Activated CD4-positive, alpha-beta T cell treated with anti-CD3 and anti-CD28 coated beads for 24 hours (primary cell): ENCODE results near the gene SPOCK1.

Experiments
- DNase-seq, 2 donors: peaks; one replicate each; pipeline ENCODE4 v3.0.0-alpha.2; 2020; ENCODE audit warnings: low read depth in 2 of 2

Gene SPOCK1

DNA sequence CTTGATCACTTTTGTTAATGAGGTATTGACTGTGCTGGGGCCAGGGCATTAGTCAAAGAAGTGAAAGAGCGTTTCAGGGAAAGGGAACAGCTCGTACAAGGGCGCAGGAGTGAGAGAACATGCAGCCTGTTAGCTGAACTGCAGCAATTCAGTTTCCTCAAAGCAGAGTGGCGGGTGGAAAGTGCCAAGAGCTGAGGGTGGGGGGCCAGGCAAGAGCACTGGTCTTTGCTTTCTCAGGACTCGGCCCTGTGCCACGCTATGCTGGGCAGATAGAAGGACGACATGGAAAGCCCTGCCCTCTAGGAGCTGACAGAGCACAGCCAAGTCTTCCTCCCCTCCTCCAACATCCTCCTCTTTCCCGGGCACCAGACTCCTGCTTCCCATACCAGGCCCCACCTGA lies 304.8 kb downstream of the SPOCK1 start:
- no peak for DNase-seq

DNA sequence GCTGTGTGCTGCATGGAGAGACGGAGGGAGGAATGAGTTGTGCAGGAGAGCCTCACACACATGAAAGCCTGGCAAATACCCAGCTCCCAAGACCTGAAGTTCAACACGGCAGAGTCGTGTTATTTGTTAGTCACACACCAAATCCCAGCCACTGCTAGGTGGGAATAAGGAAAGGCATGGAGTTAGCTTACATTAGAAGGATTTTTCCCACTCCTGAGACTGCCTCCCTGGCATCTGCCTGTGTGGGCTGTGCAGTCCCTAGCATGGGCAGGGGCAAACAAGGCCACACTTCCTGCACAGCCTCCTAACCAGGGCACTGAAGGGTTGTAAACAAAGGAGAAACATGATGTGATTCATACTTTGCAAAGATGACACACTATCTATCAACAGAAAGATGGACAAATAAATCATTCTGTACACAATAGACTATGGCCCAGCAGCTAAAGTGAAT lies 306.8 kb downstream of the SPOCK1 start:
- DNase-seq: no peak

DNA sequence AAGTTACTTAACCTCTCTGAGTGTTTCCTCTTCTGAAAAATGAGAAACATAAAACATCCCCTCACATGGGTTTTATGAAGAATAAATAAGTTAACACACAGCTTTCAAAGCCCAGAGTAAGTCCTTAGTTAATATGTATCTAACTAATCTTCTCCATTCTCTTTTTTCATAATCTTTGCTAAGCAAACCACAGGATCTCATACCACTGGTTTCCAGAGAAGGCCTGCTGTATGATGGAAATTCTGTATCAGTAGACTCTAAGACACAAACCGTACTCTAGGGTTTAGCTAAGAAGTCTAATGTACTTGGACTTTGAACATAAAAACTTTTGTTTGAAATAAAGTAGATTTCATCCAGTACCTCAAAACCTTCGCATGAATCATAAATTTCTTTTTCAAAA lies 307.9 kb downstream of the SPOCK1 start:
- no peak for DNase-seq

DNA sequence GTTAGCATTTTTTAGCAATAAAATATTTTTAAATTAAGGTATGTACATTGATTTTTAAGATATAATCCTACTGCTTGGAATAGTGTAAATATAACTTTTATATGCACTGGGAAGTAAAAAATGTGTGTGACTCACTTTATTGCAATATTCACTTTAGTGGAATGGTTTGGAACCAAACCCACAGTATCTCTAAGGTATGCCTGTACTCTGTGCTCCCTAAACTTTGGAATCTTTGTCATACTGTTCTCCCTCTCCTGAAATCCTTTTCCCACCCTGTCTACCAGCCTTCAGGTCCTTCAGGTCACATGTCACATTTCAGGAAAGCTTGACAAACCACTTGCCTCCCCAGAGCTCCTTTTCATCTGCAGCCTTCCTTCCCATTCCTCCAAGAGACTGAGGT lies 308.7 kb downstream of the SPOCK1 start:
- no peak for DNase-seq

DNA sequence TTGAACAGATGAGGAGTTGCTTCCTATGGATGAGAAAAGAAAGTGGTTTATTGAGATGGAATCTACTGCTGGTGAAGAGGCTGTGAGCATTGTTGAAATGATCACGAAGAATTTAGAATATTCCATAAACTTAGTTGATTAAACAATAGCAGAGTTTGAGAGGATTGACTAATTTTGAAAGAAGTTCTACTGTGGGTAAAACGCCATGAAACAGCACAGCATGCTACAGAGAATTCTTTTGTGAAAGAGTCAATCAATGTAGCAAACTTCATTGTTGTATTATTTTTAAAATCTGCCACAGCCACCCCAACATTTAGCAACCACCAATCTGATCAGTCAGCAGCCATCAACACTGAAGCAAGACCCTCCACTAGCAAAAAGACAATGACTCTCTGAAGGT lies 309.1 kb downstream of the SPOCK1 start:
- DNase-seq: no peak

DNA sequence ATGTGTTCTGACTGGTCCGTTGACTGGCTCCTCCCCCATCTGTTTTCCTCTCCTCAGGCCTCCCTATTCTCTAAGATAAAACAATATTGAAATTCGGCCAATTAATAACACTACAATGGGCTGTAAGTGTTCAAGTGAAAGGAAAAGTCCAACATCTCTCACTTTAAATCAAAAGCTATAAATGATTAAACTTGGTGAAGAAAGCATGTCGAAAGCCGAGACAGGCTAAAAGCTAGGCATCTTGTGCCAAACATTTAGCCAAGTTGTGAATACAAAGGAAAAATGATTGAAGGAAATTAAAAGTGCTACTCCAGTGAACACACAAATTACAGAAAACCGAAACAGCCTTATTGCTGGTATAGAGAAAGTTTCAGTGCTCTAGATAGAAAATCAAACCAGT lies 310.6 kb downstream of the SPOCK1 start:
- DNase-seq: no peak

DNA sequence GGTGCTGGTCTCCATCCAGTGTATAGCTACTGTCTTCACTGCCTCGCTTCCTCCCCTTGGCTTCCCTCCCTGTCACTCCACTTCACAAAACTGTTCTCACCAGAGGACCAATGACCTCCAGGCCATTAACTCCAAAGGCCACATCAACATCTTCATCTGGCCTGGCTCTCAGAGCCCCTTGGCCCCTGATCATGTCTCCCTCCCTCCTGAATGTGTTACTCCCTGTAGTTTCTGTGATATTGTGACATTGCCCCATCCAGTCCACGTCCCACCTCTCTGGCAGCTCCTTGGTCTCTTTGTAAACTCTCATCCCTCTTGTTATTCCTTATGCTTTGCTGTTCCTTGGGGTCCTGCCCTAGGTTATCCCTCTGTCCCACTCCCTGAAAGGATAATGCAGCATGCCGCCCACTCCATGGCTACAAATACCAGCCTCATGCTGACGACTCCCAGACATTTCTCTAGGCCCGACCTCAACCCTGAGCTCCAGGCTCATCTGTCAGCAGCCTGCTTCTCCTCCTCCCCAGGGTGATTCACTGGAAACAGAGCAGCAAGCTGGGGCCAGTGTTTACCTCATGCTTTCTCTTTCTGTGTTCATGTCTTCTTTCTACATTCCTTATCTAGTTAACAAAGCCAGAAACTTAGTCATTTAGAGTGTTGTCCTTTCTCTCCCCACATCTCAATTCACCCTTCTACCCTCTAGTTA lies 312.2 kb downstream of the SPOCK1 start:
- no peak for DNase-seq

DNA sequence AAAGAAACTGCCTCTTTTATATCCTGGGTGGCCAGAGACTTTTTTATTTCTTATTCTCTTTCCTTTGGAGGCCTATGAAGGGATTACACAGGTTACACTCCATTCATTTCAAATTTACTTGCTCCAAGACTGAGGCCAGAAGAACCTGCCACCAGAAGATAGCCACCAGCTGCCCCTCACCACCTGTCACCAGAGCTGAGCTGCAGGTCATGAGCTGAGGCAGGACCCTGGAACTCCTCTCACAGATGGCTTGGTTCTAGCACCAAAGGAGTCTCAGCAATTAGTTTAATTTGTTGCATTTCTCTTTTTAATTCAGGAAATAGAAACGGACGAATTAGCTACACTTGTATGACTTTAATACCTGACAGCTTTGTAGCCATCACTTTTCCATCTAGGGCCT lies 313.9 kb downstream of the SPOCK1 start:
- no peak for DNase-seq

DNA sequence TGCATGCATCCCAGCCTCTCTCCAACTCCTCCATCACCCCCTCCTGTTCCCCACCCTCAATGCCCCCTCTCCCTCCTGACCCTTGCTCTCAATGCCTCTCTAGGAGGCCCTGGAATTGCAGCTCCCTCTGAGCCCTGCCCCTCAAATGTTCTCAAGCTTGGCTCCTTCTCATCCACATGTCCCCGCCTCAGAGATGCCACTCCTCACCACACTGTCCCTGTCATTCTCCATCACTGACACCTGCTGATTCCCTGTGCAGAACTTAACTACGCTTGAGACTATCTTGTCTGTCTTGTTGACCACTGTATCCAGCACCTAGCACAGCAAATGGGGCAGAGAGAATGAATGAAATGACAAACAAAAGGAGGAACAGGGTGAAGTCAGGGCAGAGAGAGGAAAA lies 314.4 kb downstream of the SPOCK1 start:
- DNase-seq: no peak

DNA sequence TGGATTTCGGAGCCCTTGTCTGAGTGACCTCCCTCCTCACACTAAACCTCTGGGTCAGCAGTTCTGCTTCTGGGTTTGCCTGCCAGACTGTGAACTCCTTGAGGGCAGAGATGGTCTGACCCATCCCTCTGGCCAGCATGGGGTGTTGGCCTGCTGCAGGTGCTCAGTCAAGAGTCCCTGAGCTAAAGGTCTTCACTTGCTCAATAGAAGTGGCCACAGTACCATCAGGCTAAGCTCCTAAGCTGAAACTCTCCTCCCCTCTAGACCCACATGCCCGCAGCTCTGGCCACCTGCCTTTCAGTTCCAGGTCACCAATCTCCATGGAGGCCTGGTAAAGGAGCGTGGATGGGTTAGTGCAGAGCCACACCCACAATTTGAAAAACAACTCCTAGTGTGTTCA lies 316.6 kb downstream of the SPOCK1 start:
- DNase-seq: no peak

DNA sequence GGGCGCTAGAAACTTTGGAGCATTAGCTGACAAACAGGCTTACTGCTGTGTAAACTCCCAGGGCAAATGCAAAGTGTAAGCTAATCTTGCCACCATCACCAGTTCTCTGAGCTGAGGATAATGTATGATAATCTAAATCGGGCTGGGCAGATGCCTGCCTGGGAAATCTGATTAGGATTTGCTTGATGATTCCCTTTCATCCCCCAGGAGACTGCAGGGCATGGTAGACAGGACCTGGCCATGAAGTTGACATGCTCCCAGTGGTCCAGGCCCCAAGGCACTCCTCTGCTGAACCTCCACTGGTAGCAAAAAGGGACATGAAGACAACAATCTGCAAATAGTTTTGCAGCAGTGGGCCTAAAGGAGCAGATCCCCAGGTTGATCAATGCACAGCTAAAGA lies 317.5 kb downstream of the SPOCK1 start:
- DNase-seq: no peak

DNA sequence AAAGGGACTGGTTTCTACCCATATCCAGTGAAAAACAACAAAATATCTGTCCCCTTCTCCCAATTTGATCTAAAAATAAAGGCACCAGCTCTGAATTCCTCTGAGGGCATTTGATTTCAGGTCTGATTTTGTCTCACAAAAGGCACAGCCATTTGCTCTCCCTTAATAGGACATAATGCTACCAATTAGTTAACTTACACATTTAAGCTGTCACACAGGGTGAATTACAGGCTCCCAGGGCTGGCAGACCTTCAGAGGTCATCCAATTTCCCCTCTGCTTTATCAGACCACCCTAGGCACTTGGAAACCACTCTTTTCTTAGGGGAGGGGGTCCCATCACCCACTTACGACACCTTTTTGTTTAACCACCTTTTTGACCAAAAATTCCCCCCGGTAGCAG lies 319.9 kb downstream of the SPOCK1 start:
- no peak for DNase-seq

DNA sequence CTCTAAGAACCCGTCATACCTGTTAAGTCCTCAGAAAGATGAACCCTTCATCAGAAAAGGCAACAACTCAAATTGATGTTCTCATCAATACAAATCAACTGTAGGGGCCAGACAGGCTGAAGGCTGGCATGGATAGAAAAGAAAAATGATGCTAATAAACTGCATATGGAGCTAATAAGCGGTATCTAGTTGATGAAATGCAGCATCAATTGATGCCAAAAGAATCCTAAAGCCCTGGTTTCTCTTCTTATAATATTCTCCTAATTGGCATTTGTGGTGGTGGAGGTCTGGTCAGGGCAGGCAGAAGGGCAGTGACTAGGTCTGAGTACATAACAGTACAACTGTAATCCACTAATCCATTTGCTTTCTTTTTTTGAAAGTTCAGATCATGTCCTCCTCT lies 322.5 kb downstream of the SPOCK1 start:
- DNase-seq: no peak

DNA sequence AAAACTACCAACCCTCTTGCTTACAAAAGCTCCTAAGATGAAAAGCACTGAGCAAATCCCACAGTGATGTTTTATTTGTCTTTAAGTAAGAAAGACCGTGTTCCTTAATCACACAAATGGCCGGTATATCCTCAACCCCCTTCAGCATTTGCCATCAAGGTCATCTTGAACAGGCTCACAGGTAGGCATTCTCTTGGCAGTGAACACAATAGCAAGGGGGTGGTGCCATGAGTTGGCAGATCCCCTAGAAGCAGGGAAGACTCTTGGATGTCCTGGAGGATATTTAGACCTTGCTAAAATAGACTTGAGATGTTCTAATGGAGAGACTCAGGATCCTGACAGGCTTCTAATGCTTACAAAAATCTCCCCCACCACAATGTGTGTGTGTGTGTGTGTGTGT lies 323.0 kb downstream of the SPOCK1 start:
- no peak for DNase-seq

DNA sequence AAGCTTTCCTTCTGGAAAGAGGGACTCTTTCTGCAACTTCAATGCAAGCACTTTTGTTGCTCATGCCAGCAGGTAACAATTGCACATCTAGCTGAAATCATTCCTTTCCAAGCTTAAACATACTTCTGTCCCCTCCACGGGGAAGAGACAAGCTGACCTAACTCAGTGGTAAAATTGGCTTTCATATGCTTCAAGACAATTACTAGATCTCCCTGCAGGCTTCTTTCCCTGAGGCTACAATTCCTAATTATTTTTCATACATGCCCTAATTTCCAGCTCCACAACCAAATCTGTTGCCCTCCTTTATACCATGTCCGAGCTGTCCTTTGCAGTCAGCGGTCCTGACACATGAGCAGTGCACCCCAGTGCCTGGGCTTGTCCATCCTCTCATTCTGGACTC lies 324.9 kb downstream of the SPOCK1 start:
- DNase-seq: no peak

DNA sequence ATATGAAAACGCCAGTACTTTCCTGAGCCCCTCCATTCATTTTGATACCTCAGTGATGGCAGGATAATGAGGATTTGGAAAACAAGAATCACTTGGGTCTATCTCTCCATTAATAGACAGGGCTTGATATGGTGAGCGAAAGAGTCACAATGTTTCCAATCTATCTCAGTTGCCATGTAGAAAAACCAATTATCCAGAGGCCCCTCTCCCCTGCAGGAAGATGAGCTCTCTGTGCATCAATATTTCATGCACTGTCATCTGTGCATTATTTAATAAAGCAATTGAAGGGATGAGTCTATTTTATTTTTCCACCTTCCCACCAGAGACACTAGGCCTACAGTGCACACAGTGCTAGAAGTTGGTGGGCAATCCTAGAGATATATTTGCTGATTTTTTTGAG lies 326.9 kb downstream of the SPOCK1 start:
- no peak for DNase-seq

DNA sequence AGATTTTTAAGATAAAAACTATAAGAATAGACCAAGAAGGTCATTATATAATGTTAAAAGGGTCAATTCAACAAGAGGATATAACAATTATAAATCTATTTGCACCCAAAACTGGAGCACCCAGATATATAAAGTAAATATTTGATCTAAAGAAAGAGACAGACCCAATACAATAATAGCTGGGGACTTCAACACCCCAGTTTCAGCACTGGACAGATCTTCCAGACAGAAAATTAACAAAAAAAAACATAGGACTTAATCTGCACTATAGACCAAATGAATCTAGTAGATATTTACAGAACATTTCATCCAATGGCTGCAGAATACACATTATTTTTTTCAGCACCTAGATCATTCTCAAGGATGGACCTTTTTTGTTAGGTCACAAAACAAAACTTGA lies 331.9 kb downstream of the SPOCK1 start:
- DNase-seq: no peak

DNA sequence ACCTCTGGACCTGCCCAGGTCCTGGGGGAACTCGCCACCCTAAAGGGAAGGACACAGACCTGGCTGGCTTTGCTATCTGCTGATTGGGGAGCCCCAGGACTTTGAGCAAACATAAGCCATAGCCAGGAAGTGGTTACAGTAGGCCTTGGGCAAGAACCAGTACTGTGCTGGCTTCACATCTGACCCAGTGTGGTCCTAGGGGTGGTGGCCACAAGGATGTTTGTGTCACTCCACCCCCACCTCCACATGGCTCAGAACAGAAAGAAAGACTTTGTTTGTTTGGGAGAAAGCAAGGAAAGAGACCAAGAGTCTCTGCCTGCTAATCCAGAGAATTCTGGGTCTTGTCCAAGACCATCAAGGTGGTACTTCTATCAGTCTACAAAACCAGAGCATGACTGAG lies 334.2 kb downstream of the SPOCK1 start:
- no peak for DNase-seq

DNA sequence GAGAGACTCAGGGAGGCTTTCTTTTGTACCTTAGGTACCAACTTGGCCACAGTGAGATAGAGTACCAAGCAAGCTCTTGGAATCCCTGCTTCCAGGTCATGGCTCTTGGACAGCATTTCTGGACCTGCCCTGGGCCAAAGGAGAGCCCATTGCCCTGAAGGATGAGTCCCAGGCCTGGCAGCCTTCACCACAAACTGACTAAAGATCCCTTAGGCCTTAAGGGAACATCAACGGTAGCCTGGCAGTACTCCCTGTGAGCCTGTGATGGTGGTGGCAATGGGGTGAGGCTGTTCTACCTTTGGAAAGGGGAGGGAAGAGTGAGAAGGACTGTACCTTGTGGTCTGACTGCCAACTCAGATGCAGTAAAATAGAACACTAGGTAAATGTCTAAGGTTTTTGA lies 334.6 kb downstream of the SPOCK1 start:
- DNase-seq: no peak

DNA sequence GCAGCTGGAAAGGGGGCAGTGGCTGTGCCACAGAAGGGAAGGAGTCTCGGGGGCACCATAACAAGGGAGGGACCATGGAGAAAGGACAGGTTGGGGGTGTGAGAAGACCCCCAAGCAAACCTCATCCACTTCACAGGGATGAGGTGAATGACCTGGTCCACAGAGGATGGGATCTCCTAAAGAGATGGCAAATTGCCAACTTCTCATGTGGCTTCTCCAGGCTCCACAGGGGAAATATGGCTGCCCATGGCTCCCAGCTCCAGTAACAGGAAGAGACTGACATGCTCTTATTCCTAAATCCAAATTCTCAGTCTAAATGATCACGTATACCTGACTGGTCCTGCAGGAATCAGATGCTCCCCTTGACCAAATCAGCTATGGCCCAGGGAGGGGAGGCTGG lies 340.4 kb downstream of the SPOCK1 start:
- DNase-seq: no peak

DNA sequence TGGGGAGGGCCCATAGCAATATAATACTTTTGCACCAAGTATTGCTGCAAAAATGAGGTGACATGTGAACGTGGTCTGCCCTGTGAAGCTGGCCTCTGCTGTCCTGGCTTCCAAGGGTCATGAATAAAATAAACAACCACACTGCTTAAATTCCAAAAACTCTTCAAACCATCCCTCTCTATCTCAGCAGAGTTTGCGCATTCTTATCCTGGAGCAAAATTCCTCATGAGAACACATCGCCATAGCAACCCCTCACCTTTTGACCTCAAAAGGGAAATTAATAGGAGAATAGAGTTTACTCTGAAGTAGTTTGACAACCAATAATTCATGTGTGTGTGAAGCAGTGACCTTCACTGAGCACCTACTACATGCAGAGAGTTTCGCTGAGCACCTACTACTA lies 342.9 kb downstream of the SPOCK1 start:
- no peak for DNase-seq

DNA sequence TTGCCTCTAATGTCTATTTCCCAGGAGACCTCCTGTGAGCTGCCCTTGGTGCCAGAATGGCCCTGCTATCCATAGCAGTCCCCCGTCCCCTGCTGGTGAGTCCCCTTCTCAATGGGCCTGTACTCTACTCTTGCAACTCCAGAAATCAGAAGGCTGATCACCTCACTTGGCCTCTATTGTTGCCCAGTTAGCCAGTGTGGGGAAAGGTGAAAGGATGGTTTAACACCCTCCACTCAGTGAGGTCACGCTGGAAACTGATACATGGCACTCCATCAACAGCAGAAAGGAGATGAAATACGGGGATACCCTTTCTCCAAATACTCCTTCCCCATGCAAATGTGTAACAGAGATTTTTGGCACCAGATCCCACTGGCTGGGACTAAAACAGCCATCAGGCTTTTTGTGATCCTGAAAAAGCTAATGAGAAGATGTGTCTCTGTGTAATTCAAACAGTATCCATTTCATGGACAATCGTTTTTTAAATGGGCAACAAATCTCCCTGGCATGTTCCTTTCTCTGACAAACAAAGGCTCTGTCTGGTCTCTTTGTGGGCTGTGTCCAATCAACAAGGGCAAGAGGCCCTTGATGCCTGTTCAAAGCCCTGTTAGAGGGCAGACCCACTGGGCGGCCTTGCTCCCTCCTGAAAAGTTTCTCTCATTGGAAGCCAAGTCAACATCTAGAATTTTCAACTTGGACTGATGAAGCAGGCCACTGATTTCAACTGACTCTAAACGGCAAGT lies 343.7 kb downstream of the SPOCK1 start:
- DNase-seq: no peak

DNA sequence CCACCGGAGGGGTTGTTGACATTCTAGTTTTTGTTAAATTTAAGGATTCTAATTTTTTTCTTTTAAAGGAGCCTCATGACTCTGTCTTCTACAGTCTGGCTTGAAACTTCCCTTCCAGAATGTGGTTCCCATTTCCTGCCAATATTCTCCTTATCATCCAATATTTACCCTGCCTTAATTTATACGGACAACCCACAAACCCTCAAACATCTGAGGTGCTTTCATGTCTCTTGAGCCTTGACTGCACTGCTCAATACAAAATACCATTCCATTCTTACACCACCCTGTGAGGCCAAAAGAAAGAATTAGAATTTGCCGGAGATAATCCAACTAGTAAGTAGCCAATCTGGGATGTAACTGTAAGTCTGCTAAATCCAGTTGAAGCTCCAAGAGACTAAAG lies 346.5 kb downstream of the SPOCK1 start:
- no peak for DNase-seq

DNA sequence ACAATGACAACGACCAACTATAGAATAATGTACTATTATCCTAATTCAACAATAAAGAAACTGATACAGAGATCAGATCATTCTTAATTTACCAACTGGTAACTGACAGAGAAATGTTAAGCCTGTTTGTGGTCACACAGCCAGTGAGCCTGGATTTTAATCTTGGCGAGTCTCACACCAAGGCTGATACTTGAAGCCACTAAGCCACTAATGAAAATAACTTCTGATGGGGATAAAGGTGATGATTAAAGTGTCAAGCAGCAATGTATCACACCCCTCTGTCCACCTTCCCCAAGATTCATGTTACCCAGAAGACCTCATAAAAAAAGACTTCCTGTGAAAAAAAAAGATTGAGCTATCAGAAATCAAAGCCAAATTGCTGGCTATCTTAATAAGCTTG lies 350.5 kb downstream of the SPOCK1 start:
- no peak for DNase-seq
